Neuronal stem cell (in vitro differentiated cells): ENCODE results near the gene SLIRP.
A peak's percentile ranks its signal among the peaks of the same experiment; 100 is the strongest.

ENCODE experiments used
- DNase-seq: peaks from one replicate; pipeline ENCODE4 v3.0.0-alpha.2; 2013; ENCODE audit warnings: low spot score
- H2AFZ ChIP-seq: one replicate; pipeline ENCODE4 v1.6.1; 2013; ENCODE audit warnings: mild to moderate bottlenecking, low read length, inconsistent platforms
- H2AK5ac ChIP-seq: 2 replicates; pipeline ENCODE4 v1.6.1; 2013; ENCODE audit warnings: low read depth, mild to moderate bottlenecking, inconsistent platforms, low read length, moderate library complexity, mixed read lengths
- H2BK120ac ChIP-seq: 2 replicates; pipeline ENCODE4 v1.6.1; 2013; ENCODE audit warnings: low read depth, mild to moderate bottlenecking, inconsistent platforms, low read length, moderate library complexity, mixed read lengths
- H2BK12ac ChIP-seq: one replicate; pipeline ENCODE4 v1.6.1; 2013; ENCODE audit warnings: low read length, inconsistent platforms
- H2BK15ac ChIP-seq: 2 replicates; pipeline ENCODE4 v1.6.1; 2013; ENCODE audit warnings: mild to moderate bottlenecking, low read length, inconsistent platforms, mixed read lengths
- H2BK5ac ChIP-seq: one replicate; pipeline ENCODE4 v1.6.1; 2013; ENCODE audit warnings: inconsistent platforms, mild to moderate bottlenecking, low read length, moderate library complexity
- H3K14ac ChIP-seq: one replicate; pipeline ENCODE4 v1.6.1; 2013; ENCODE audit warnings: low read length, inconsistent platforms
- H3K18ac ChIP-seq: 2 replicates; pipeline ENCODE4 v1.6.1; 2013; ENCODE audit warnings: low read length, inconsistent platforms
- H3K23ac ChIP-seq: 2 replicates; pipeline ENCODE4 v1.6.1; 2013; ENCODE audit warnings: low read depth, mild to moderate bottlenecking, mixed read lengths, low read length, inconsistent platforms; ENCODE audit not compliant: poor library complexity
- H3K27ac ChIP-seq: replicated peaks from 3 replicates; pipeline ENCODE4 v1.5.1; 2013; ENCODE audit warnings: low read length, inconsistent platforms
- H3K27me3 ChIP-seq, 3 experiments: 2 replicates each; pipeline ENCODE4 v1.6.1; 2013; ENCODE audit warnings: low read length in 3 of 3, mild to moderate bottlenecking in 2 of 3, inconsistent platforms in 1 of 3, low read depth in 1 of 3, mixed read lengths in 1 of 3, moderate library complexity in 1 of 3; ENCODE audit not compliant: control insufficient read depth in 3 of 3, insufficient read depth in 3 of 3
- H3K36me3 ChIP-seq, 2 donors: replicated peaks in 1 of 2; 2 replicates each; pipeline ENCODE4 v1.6.1; 2013; ENCODE audit warnings: low read length in 2 of 2; ENCODE audit not compliant: control insufficient read depth in 2 of 2, insufficient read depth in 2 of 2
- H3K4ac ChIP-seq: 2 replicates; pipeline ENCODE4 v1.6.1; 2013; ENCODE audit warnings: inconsistent platforms, mild to moderate bottlenecking, low read length, moderate library complexity
- H3K4me1 ChIP-seq, 2 donors: 1 replicate in 1 of 2; 2 replicates in 1 of 2; pipeline ENCODE4 v1.6.1; 2013; ENCODE audit warnings: low read length in 2 of 2, low read depth in 1 of 2; ENCODE audit not compliant: control insufficient read depth in 2 of 2, insufficient read depth in 1 of 2
- H3K4me2 ChIP-seq: one replicate; pipeline ENCODE4 v1.6.1; 2013; ENCODE audit warnings: mild to moderate bottlenecking, low read length, inconsistent platforms; ENCODE audit not compliant: insufficient read depth, poor library complexity, severe bottlenecking
- H3K4me3 ChIP-seq, 2 donors: 2 replicates each; pipeline ENCODE4 v1.5.1; 2013; ENCODE audit warnings: low read length in 2 of 2, mild to moderate bottlenecking in 2 of 2, inconsistent platforms in 1 of 2, moderate library complexity in 1 of 2
- H3K79me1 ChIP-seq: one replicate; pipeline ENCODE4 v1.6.1; 2013; ENCODE audit warnings: low read depth, mild to moderate bottlenecking, inconsistent platforms, low read length, moderate library complexity
- H3K9ac ChIP-seq: one replicate; pipeline ENCODE4 v1.6.1; 2013; ENCODE audit warnings: mild to moderate bottlenecking, low read depth, low read length, inconsistent platforms; ENCODE audit not compliant: poor library complexity
- H3K9me3 ChIP-seq, 2 donors: replicated peaks in 1 of 2; 2 replicates each; pipeline versions ENCODE3 to v1.6.1; 2013; ENCODE audit warnings: low read length in 2 of 2, mild to moderate bottlenecking in 2 of 2, inconsistent platforms in 1 of 2, low read depth in 1 of 2, mixed read lengths in 1 of 2, moderate library complexity in 1 of 2; ENCODE audit not compliant: control insufficient read depth in 2 of 2, insufficient read depth in 1 of 2
- H4K8ac ChIP-seq: one replicate; pipeline ENCODE4 v1.6.1; 2013; ENCODE audit warnings: low read depth, mild to moderate bottlenecking, inconsistent platforms, low read length, moderate library complexity
- H4K91ac ChIP-seq: one replicate; pipeline ENCODE4 v1.6.1; 2013; ENCODE audit warnings: low read length, low read depth, mild to moderate bottlenecking, inconsistent platforms; ENCODE audit not compliant: poor library complexity
- WGBS, 2 donors: extraction: QIAGEN DNeasy Blood & Tissue Kit; methylation state at CpG; one replicate each; pipeline ENCODE4 v1.1.7; 2013; ENCODE audit warnings: missing lambda C conversion rate in 2 of 2, mixed read lengths in 1 of 2; ENCODE audit not compliant: insufficient read length in 2 of 2, insufficient replicate concordance in 1 of 2; ENCODE audit errors: extremely low coverage in 2 of 2; 5-methylcytosine and 5-hydroxymethylcytosine counted together

The SLIRP gene

GRCh38 chr14:77752266-77752665 is 44.4 kb downstream of the SLIRP start:
- no peak for DNase-seq
- Histone ChIP-seq H2BK120ac (no peak overlapping the region), H2AK5ac (no peak overlapping the region), H4K8ac (no peak overlapping the region), H3K14ac (no peak overlapping the region), H2BK15ac (no peak overlapping the region), H3K27me3 (no peaks in the 10 kb centered on the region), H3K79me1 (peaks cover 4% of the 10 kb centered on the region), H3K9me3 (peaks cover 2 to 8% of the 10 kb centered on the region in 2 donors), H2BK5ac (no peak overlapping the region), H2AFZ (no peak overlapping the region), H3K36me3 (peaks cover 21 to 90% of the 10 kb centered on the region in 2 donors), H3K18ac (no peak overlapping the region), H4K91ac (no peak overlapping the region), H3K27ac (no peak overlapping the region), H3K4me1 (no peaks in the 10 kb centered on the region), H2BK12ac (no peak overlapping the region), H3K4me2 (no peak overlapping the region), H3K4ac (no peak overlapping the region), H3K9ac (no peak overlapping the region), H3K23ac (no peak overlapping the region), H3K4me3 (no peak overlapping the region)
- WGBS, 2 donors: no CpG with 5 or more reads among the region's 2 CpGs

- no peak overlapping the region for H2BK12ac ChIP-seq
- H3K79me1 ChIP-seq: peaks cover 4% of the 10 kb centered on the region
- no peak overlapping the region for H3K14ac ChIP-seq
- no peak overlapping the region for H2BK120ac ChIP-seq
- no peaks in the 10 kb centered on the region for H3K4me1 ChIP-seq
- peaks cover 2 to 8% of the 10 kb centered on the region in 2 donors for H3K9me3 ChIP-seq
- no peak overlapping the region for H2BK15ac ChIP-seq
- H2AFZ ChIP-seq: no peak overlapping the region
- H4K8ac ChIP-seq: no peak overlapping the region
- no peak overlapping the region for H3K9ac ChIP-seq
- no peak overlapping the region for H3K4me3 ChIP-seq
- H2BK5ac ChIP-seq: no peak overlapping the region
- no peak overlapping the region for H3K4me2 ChIP-seq
- H3K23ac ChIP-seq: no peak overlapping the region
- H3K27me3 ChIP-seq: no peaks in the 10 kb centered on the region
- no peak overlapping the region for H3K18ac ChIP-seq
- H2AK5ac ChIP-seq: no peak overlapping the region
- no peak overlapping the region for H3K27ac ChIP-seq
- H3K36me3 ChIP-seq: peaks cover 21 to 93% of the 10 kb centered on the region in 2 donors
- H4K91ac ChIP-seq: no peak overlapping the region
- WGBS, 2 donors: no CpG with 5 or more reads among the region's 3 CpGs
- no peak overlapping the region for H3K4ac ChIP-seq
- no peak for DNase-seq
Observed at GRCh38 chr14:77752799-77753516, 45.1 kb downstream of the SLIRP start.

- Histone ChIP-seq H3K27ac (peak within 1 kb of the TSS; percentile 87), H3K4me2 (peak within 1 kb of the TSS; percentile 78), H2BK5ac (peak within 1 kb of the TSS; percentile 67), H3K18ac (peak within 1 kb of the TSS; percentile 90), H3K27me3 (no peaks in the 10 kb centered on the region), H2BK12ac (no peak within 1 kb of the TSS), H2BK120ac (no peak within 1 kb of the TSS), H2AK5ac (peak within 1 kb of the TSS; percentile 6), H3K4ac (no peak within 1 kb of the TSS), H3K36me3 (peaks cover 3 to 34% of the 10 kb centered on the region in 2 donors), H2AFZ (peak within 1 kb of the TSS; percentile 92), H2BK15ac (no peak within 1 kb of the TSS), H3K23ac (peak within 1 kb of the TSS; percentile 76), H3K9me3 (peaks cover 0 to 3% of the 10 kb centered on the region in 2 donors), H3K4me1 (peaks cover 4 to 11% of the 10 kb centered on the region in 2 donors), H3K79me1 (peaks cover 13% of the 10 kb centered on the region), H3K4me3 (peak within 1 kb of the TSS; percentile 75 to 100), H3K14ac (no peak within 1 kb of the TSS), H4K91ac (no peak within 1 kb of the TSS), H4K8ac (no peak within 1 kb of the TSS), H3K9ac (peak within 1 kb of the TSS; percentile 96)
- peak; percentile 85 for DNase-seq
- WGBS, 2 donors: no CpG with 5 or more reads among the region's 60 CpGs
Observed at GRCh38 chr14:77760381-77761204, 52.7 kb downstream of the SLIRP start, which contains the start of gene SNW1. Gene SNW1, minus strand, starts transcription at chr14:77761156. Its CDS starts 29 bp downstream, at chr14:77761127.
